OCI-LY1 (cell line): ENCODE results near the gene XPNPEP2.

Source experiments
- H2AFZ ChIP-seq: fragments of 200-600 bp; sonication (generic), shearing (Covaris generic); 2 replicates; pipeline ENCODE4 v1.6.0; 2014; ENCODE audit warnings: antibody characterized with exemption, mild to moderate bottlenecking, low read length
- H3F3A ChIP-seq: fragments of 200-600 bp; sonication (generic), shearing (Covaris generic); 2 replicates; pipeline ENCODE4 v1.6.0; 2014; ENCODE audit warnings: mild to moderate bottlenecking, antibody characterized with exemption, low read length, moderate library complexity; ENCODE audit not compliant: insufficient read depth
- H3K27ac ChIP-seq: fragments of 200-600 bp; sonication (generic); 2 replicates; pipeline ENCODE4 v1.5.1; 2014; ENCODE audit warnings: low read length, mixed run types, mild to moderate bottlenecking, low read depth; ENCODE audit not compliant: poor library complexity, severe bottlenecking
- H3K27me3 ChIP-seq: fragments of 200-600 bp; sonication (generic); 2 replicates; pipeline ENCODE4 v1.6.0; 2014; ENCODE audit warnings: antibody characterized with exemption, mild to moderate bottlenecking, low read length, moderate library complexity; ENCODE audit not compliant: insufficient read depth
- H3K36me3 ChIP-seq: fragments of 200-600 bp; sonication (generic); 2 replicates; pipeline ENCODE4 v1.6.1; 2014; ENCODE audit warnings: mild to moderate bottlenecking, antibody characterized with exemption, low read length, moderate library complexity, mixed read lengths; ENCODE audit not compliant: insufficient read depth
- H3K4me1 ChIP-seq: fragments of 200-600 bp; sonication (generic); 2 replicates; pipeline ENCODE4 v1.5.1; 2014; ENCODE audit warnings: mild to moderate bottlenecking, low read length, moderate library complexity; ENCODE audit not compliant: insufficient read depth, severe bottlenecking
- H3K4me2 ChIP-seq: fragments of 200-600 bp; sonication (generic), shearing (Covaris generic); 2 replicates; pipeline ENCODE4 v1.6.1; 2014; ENCODE audit warnings: low read length
- H3K4me3 ChIP-seq: fragments of 200-600 bp; sonication (generic); 2 replicates; pipeline ENCODE4 v1.5.1; 2014; ENCODE audit warnings: low read length, low read depth, mild to moderate bottlenecking, mixed read lengths; ENCODE audit not compliant: poor library complexity, severe bottlenecking
- H3K79me2 ChIP-seq: fragments of 200-600 bp; shearing (Covaris generic); 2 replicates; pipeline ENCODE4 v1.6.1; 2016; ENCODE audit warnings: mixed run types, low read length, mixed read lengths; ENCODE audit not compliant: insufficient read depth
- H3K9ac ChIP-seq: fragments of 200-600 bp; sonication (generic), shearing (Covaris generic); 2 replicates; pipeline ENCODE4 v1.6.1; 2014; ENCODE audit warnings: mild to moderate bottlenecking, low read length, mixed read lengths
- H3K9me2 ChIP-seq: fragments of 200-600 bp; sonication (generic), shearing (Covaris generic); 2 replicates; pipeline ENCODE4 v1.6.1; 2014; ENCODE audit warnings: low read depth, mild to moderate bottlenecking, low read length, mixed read lengths
- H3K9me3 ChIP-seq: fragments of 200-600 bp; shearing (Covaris generic); 2 replicates; pipeline ENCODE4 v1.6.1; 2014; ENCODE audit warnings: low read length, mixed read lengths
- H4K20me1 ChIP-seq: fragments of 200-600 bp; sonication (generic), shearing (Covaris generic); 2 replicates; pipeline ENCODE4 v1.6.0; 2016; ENCODE audit warnings: mild to moderate bottlenecking, low read length; ENCODE audit not compliant: insufficient read depth
- CTCF ChIP-seq: fragments of 200-600 bp; sonication (generic), shearing (Covaris generic); IDR thresholded peaks from 2 replicates; pipeline ENCODE4 v1.5.1; 2017; ENCODE audit warnings: mild to moderate bottlenecking, antibody characterized with exemption, low read length, moderate library complexity, mixed read lengths
- EZH2 ChIP-seq: fragments of 200-600 bp; sonication (generic), shearing (Covaris generic); IDR thresholded peaks from 2 replicates; pipeline ENCODE4 v1.8.0; 2017; ENCODE audit warnings: borderline replicate concordance, mixed run types, mild to moderate bottlenecking, antibody characterized with exemption, low read length, moderate library complexity, mixed read lengths

XPNPEP2 gene

GRCh38 chrX:129733335-129733734 lies 5.4 kb upstream of the XPNPEP2 start:
- Histone ChIP-seq H3K9me2 (no peaks in the 10 kb centered on the region), H2AFZ (no peak overlapping the region), H3K9me3 (no peaks in the 10 kb centered on the region), H3K4me1 (no peaks in the 10 kb centered on the region), H3K36me3 (no peaks in the 10 kb centered on the region), H3F3A (no peaks in the 10 kb centered on the region), H3K4me2 (no peak overlapping the region), H3K4me3 (no peak overlapping the region), H3K79me2 (no peaks in the 10 kb centered on the region), H4K20me1 (no peaks in the 10 kb centered on the region), H3K27ac (no peak overlapping the region), H3K9ac (no peak overlapping the region), H3K27me3 (no peaks in the 10 kb centered on the region)
- TF ChIP-seq CTCF (no peak), EZH2 (no peak)

DNA sequence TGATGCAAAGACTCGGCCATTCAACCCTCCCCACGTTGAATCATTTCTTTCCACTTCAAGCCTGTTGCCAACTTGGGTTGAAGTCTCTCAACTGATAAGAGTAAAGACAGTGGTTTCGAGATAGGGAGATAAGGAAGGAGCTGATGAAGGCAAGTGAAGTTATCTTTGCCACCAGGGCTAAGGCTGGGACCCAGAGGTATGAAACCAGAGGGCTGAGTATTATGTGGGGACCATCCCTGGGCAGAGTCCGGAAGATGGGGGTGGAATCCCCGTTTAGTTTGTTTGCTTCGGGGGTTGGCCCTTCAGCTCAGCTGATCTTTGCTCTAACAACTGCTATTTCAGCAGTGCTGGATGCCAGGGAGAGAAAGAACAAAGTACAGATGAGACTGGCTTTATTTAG lies 2.3 kb upstream of the XPNPEP2 start:
- no peak overlapping the region for H3K4me2 ChIP-seq
- no peaks in the 10 kb centered on the region for H3F3A ChIP-seq
- H3K4me1 ChIP-seq: no peaks in the 10 kb centered on the region
- H2AFZ ChIP-seq: no peak overlapping the region
- H3K4me3 ChIP-seq: no peak overlapping the region
- H3K27ac ChIP-seq: no peak overlapping the region
- no peaks in the 10 kb centered on the region for H3K36me3 ChIP-seq
- no peaks in the 10 kb centered on the region for H3K9me2 ChIP-seq
- H3K9me3 ChIP-seq: no peaks in the 10 kb centered on the region
- no peak overlapping the region for H3K9ac ChIP-seq
- no peak for TF ChIP-seq CTCF
- TF ChIP-seq EZH2: no peak
- no peaks in the 10 kb centered on the region for H4K20me1 ChIP-seq
- no peaks in the 10 kb centered on the region for H3K79me2 ChIP-seq
- H3K27me3 ChIP-seq: no peaks in the 10 kb centered on the region

- Histone ChIP-seq H3K79me2 (no peaks in the 10 kb centered on the region), H3K27ac (no peak overlapping the region), H3F3A (no peaks in the 10 kb centered on the region), H3K36me3 (no peaks in the 10 kb centered on the region), H3K4me3 (no peak overlapping the region), H3K9me2 (no peaks in the 10 kb centered on the region), H2AFZ (no peak overlapping the region), H3K4me2 (no peak overlapping the region), H3K9ac (no peak overlapping the region), H4K20me1 (no peaks in the 10 kb centered on the region), H3K4me1 (no peaks in the 10 kb centered on the region), H3K9me3 (no peaks in the 10 kb centered on the region), H3K27me3 (no peaks in the 10 kb centered on the region)
- TF ChIP-seq EZH2 (no peak), CTCF (no peak)
Measured at GRCh38 chrX:129737916-129738315, 863 bp upstream of the XPNPEP2 start.
